HG03159 (cell line): ENCODE results near the gene CCDC85A.

ENCODE experiments used
- ATAC-seq: cut with Tn5 transposase; IDR thresholded peaks from one replicate; pipeline ENCODE4 v1.9.1; 2021; ENCODE audit warnings: mild to moderate bottlenecking, moderate library complexity; ENCODE audit not compliant: unreplicated experiment

Gene CCDC85A

DNA sequence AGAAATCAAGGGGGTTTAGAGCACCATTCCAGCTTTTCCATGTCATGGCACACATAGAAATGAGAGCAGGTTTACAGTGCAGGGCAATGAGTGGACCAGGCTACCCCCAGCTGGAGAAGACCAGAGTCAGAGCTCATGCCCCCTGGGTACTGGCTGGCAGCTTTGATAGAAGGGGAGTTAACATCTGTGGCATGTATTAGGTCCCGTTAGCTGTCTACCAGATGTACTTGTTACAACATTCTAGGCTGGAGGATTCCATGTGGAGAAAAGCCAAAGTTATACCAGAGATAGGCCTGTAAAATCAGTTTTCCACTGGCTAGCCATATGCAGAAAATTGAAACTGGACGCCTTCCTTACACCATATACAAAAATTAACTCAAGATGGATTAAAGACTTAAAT lies 109.2 kb downstream of the CCDC85A start:
- ATAC-seq = no peak

DNA sequence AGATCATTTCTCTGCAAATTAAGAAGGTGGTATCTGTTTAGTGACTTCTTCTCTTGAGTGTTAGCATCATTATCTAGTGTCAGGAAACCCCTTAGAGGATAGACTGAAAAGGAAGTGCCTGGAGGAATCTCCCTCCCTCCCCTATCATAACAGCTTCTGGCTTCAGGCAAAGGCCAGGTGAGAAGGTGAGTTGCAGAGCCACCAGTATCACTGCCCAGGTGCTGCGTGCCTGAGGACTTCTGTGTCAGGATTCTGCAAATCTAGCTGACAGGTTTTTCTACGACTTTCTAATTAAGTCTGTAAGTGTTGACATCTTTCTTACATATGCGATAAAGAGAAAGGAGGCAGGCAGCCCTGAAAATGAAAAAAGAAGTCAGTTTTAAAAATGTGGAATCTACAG lies 111.9 kb downstream of the CCDC85A start:
- no peak for ATAC-seq

DNA sequence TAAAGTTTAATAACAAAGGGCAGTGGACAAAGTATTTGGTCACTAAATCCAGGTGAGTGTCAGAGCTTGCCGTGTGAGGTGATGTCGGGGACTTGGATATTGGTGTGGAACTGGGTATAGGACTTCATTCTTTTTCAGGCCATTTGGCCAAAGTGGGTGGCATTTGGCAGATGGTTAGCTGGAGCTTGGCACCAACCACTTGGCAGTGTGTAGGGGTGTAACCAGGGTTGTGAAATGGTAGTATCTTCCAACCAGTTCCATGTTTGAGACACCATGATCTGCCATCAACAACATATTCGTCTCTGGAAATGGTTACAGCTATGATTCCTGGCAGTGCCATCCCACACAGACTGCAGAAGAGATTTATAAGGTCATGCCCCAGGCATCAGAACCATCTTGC lies 113.9 kb downstream of the CCDC85A start:
- ATAC-seq = no peak

DNA sequence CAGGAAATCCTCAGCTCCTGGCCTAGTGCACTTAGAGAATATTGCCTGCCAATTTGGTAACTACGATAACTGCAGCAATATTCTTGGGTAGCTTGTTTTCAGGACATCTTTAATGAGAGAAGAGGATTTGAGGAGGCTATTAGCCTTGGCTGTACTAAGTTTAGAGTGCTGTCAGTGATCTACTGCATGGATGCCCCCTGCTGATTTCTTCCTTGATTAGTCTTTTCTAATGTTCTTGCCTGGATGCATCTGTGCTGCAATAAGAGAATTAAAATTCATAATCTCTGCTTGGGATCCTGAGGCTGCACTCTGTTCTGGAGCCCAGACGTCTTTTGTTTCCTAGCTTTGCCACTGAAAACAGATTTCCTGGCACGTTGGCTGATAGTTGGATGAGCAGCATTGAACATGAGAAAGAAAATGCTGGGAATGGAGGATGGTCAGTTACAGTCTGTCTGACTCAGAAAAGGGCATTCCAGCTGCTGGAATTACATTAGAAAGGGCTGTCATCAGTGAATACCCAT lies 115.4 kb downstream of the CCDC85A start:
- no peak for ATAC-seq

DNA sequence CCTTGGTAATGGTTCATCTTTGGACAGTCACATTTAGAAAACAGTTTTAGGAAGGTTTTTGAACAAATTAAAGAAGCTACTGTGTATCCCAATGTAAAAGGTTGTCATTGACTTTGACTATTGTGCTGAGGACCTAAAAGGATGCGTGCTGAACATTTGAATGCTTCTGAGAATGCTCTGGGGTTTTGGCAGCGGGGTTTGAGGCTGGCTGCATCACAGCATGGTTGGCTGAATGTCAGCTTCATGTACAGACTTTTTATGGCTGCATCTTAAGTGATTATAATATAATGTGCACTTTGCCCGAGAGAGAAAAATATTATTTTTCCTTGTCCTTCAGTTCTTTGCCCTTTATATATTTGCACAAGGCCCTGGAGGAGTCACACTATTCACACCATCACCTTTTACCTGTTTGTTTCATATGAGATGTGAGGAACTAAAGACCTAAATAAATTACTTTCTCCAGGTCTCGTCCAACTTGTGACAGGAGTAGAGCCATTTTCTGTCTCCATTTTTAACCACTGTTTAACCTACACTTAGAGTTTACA lies 125.9 kb downstream of the CCDC85A start:
- no peak for ATAC-seq

DNA sequence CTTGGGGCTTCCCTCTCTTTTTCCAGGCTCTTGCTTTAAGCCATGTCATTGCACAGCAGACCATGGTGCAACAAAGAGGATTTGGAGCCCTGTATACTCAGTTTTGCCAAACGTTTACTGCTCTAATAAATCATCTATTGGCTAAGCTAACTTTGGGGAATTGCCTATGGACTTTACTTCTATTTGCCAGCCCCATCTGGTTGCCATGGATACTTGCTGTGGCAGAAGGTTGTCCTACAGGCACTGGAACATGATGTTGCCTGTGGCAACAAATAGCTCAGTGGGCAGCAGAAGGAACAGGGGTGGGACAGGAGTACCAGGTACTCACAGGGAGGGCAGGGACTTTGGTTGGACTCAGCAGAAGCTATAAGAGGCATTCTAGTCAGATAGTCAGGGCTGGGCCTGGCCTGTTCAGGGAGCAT lies 129.7 kb downstream of the CCDC85A start:
- ATAC-seq = no peak

DNA sequence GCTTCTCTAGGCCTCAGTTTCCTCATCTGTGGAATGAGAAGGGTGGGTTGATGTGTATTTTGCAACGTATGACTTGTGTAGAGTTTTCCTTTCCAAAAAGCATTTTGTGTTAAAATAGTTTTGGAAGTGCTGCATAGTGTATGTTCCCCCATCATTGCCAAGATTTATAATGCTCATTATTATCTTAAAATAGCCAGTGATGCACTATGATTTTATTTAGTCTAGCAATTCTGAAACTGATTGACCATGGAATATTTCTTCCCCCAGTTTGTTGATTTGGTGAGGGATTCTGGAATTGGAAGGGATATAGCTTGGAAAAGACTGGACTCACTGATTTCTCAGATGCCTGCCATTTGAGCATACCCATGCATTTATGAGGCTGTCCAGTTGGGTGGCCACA lies 130.6 kb downstream of the CCDC85A start:
- no peak for ATAC-seq

DNA sequence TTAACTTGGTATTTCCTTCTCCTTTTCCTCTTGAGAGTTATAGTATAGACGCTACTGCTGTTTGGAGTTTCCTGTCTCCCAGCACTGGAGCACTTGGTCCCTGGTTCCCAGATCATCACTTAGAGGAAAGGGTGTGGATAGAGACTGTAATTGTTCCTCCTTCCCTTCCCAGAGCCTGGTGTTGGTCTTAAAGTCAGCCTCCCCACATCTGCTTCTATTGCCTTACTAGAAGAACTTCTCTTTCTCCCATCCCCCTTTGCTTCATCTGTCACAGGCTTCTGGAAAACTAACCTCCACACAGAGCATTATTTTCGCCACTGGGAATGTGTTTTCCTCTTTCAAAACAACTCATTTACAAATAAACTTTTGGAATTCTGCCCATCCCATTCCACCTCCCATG lies 131.0 kb downstream of the CCDC85A start:
- no peak for ATAC-seq

DNA sequence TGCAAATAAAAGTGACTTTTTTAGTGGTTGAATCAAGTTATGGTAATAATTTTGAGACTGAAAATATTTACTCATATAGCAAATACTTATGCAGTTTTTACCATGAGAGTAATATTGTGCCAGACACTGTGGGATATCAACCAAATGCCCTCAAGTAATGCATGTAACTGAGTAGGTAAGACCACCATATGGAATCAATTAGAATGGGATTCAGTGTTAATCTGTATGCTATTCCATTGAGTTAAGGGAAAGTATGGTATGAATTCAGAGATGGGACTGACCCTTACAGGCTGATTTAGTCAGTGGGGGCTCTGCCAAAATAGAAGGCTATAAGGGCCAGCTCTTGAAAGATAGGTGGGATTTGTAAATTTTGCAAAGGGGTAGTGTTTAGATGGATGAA lies 131.6 kb downstream of the CCDC85A start:
- no peak for ATAC-seq

DNA sequence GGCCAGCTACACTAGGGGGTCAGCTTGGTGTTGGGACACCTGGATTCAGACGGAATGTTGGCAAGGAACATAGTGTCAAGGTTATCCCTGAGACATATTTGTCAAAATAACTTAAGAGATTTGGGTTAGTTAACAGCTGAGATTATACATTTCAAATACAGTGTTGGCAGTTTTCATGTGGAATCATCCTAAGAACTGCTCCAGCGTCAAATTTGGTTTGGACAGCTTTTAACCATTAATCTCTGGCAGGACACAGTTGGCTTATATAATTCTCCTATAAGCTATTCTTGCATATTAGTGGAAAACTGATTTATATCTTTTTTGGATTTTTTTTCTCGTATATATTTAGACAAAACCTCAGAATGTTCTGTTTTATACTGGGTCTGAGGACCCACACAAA lies 132.2 kb downstream of the CCDC85A start:
- ATAC-seq = no peak

DNA sequence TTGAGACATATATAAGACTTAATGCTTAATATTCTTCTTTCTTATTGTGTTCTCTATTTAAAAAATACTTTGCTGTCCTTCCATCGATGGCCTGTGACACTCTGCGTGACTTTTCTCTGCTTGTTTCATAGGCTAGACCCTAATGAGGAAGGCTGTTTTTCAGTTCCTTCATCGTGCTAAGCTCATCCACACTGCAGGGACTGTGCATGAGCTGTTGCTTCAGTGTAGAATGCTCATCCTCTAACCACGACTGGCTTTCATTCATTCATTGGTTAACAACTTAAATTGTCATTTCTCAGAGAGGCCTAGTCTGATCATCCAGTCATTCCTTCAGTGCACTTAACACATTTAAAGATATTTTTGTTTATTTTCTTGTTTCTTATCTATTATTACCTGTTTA lies 134.4 kb downstream of the CCDC85A start:
- ATAC-seq = no peak

DNA sequence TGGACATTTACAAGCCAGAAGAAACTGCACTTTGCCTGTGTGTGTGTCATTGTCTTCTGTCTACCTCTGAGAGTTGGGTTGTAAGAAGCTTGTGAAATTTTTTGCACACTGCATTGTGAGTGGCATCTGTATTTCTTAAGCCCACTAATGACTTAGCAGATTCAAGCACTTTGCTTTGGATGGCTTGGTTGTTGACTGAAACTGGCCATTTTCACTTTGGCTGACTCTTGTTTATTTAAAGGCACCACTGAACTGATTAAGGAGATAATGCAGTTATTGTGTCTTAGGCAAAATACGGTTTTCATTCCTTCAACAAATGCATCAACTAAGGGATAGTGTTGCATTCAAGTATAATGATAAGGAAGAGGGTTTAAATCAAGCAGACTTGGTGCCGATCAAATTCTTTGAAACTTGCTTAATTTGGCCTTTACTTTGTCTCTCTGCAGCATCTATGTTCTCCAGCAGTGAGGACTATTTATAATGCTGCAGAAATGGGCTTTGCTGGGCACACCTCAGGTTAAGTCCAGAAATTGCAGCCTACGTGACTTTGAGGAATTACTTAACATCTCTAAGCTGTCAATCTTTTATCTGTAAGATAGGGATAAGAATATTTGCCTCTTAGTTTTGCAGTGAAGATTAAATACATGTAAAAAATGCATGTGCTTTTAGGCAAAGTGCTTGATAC lies 142.0 kb downstream of the CCDC85A start:
- no peak for ATAC-seq

DNA sequence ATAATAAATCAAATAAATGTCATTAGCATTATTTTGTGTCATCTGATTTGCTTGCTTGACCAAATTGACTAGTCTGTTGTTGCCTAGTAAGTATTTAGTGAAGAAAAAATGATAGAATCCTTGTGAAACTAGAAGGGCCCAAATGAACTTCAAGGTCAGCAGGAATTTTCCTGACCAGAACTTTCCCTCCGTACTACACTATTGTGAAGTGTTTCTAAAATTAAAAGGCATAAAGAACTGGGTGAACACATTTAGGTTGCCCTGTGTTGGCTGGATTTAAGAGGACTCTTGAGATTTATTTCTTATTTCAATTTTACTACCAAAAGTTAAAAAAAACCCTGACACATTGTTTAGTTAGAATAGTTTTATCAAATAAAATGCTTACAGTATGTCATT lies 142.6 kb downstream of the CCDC85A start:
- no peak for ATAC-seq

DNA sequence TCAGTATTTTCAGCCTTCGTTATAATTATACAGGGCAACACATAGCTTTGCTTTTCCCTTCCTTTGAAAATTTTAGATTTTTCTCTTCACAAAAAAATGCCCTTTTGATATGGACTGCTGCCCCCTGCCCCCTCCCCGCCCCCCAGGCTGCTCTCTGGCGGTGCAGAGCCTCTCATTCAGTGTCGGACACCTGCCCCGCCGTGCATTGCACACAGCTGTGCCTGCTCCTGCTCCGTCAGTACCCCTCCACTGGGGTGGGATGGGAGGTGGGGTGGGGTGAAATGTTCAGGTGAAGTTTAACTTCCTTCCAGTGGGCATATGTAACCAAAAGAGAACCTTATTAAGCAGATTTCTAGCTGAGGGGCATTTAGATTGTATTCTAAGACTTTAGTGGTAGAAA lies 148.0 kb downstream of the CCDC85A start:
- ATAC-seq = no peak

DNA sequence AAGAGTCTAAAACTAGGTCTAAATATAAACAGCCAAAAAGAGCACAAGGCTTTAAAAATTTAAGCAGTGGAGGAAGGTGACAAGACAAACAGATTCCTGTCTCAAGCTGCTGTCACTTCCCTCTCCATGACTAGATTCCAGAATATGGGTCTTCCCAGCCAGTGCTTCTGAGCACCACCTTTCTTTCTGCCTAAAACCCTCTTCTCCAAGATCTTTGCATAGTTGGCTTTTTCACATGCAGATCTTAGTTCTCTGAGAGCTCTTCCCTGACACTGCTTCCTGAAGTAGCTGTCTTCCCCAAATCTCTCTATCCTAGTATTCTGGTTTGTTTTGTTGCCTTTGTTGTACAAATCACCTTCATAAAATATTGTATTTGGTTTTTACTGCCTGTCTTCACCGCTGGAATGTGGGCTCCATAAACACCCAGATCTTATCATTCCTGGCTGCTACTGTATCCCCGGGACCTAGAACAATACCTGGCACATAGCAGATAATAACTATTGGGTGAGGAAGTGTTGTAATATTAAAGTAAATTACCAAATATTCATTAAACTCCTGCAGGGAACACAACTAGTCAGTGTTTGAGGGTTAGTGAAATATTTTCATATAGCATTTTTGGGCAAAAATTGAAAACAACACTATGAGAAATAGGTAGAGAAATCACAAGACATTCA lies 150.2 kb downstream of the CCDC85A start:
- no peak for ATAC-seq

DNA sequence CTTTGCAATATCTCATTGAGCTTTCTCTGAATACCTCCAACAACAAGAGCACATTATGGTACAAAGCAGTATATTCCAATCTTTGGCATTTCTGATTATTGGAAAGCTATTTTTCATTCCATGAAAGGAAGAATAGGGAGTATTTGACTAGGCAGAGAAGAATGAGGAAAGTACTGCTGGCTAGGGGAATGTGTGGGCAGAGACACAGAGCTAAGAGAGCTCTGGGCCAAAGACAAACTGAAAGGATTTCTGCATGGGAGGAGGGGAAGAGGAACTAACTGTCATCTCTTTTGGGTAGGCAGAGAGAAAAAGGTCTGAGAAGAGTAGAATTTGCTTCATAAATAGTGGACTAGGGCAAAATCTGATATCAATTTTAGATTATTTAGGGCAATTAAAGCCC lies 150.8 kb downstream of the CCDC85A start:
- ATAC-seq = no peak

DNA sequence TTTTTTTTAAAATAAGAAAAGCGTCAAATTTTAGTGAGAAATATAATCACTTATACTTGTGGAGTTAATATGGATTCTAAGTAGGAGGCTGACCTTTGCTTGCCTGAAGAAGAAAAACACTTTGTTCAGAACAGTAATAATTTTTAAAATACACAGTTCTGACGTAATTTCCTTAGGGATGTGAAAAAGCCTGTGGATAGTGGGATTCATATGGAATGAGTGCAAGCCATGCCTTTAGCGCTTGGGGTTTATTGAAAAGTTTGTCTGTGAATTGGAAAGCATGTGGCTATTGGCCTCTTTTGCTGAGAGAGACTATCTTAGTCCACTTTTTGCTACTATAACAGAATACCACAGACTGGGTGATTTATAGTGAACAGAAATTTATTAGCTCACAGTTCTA lies 151.3 kb downstream of the CCDC85A start:
- no peak for ATAC-seq

DNA sequence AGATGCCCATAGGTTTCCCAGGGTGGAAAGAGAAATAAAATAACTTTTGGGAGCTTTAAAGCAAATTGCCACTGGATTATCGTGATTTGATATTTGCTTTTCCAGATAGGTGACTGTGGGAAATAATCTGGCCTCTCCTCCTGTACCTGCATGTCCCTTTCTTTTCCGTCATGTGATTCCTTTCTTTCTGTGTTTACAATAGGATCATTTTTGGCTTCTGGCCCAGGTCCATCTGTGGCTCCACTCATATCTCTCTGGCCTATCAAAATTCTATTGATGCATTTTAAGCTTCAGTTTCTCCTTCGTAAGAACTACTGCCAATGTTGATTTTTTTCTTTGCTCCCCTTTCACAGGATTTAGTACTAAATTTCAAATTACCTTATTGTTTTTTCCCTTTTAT lies 153.6 kb downstream of the CCDC85A start:
- ATAC-seq = no peak

DNA sequence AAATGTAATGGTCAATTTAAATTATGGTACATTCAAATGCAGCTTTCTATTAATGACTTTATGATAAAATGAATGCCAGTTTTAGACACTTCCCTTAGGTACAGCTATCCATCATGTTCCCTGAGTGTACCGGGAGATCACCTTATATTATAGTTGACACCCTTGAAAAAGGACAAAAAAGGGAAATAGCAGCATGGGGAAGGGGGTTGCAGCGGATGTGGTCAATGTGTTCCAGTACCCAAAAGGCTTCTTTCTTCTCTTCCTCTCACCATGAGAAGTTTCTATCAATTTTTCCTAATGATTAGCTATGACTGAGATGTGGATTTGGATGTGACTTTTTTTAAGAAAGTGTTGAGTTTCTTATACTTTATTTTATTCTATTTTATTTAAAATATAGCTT lies 154.4 kb downstream of the CCDC85A start:
- ATAC-seq = no peak

DNA sequence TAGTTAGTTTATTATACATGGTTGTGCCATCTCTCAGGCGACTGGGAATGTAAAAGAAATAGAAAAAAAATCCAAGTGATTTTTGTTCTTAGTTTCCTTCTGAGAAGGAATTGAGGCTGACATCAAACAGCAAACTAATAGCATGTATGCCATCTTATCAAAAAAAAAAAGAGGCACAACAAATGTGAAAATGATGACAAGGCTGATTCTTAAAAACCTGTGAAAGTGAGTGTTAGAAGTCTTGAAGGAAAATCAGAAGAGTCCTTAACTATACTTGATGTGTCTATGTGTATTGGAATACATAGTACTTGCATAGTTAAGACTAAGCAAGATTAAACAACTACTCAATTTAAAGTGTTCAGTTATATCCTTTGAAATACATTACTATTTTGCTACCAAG lies 161.0 kb downstream of the CCDC85A start:
- ATAC-seq = no peak

DNA sequence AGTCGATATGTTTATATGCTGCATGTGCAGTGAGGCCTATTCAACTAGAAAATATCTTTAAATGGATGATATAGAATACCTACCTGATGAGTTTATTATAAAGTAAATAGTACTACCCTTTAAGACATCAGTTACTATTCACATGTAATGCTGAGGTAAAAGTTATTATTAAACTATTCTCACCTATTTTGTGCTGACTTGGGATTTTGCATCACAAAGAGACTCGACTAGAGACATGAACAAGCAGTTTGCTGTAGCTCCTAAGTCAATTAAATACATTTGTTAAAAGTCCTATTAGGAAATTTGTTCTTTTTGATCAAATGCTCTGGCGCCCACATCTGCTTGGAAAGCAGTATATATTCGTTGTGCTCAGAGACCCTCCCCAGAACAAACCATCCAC lies 164.1 kb downstream of the CCDC85A start:
- ATAC-seq = no peak
